CD4-positive, alpha-beta T cell treated with Interferon gamma for 1 hour (primary cell): ENCODE measurements around the gene CLTCL1.
"Not testable (repeated sequence)": the region's sequence is repeated elsewhere in the genome, so short reads cannot be mapped to it uniquely, and the experiment has no call there.

Experiments used
- DNase-seq: peaks from one replicate; pipeline ENCODE4 v3.0.0-alpha.2; 2020

Gene CLTCL1

GRCh38 chr22:19174106-19175025, 117.2 kb downstream of the CLTCL1 start:
- DNase-seq = peak; percentile 41

DNA sequence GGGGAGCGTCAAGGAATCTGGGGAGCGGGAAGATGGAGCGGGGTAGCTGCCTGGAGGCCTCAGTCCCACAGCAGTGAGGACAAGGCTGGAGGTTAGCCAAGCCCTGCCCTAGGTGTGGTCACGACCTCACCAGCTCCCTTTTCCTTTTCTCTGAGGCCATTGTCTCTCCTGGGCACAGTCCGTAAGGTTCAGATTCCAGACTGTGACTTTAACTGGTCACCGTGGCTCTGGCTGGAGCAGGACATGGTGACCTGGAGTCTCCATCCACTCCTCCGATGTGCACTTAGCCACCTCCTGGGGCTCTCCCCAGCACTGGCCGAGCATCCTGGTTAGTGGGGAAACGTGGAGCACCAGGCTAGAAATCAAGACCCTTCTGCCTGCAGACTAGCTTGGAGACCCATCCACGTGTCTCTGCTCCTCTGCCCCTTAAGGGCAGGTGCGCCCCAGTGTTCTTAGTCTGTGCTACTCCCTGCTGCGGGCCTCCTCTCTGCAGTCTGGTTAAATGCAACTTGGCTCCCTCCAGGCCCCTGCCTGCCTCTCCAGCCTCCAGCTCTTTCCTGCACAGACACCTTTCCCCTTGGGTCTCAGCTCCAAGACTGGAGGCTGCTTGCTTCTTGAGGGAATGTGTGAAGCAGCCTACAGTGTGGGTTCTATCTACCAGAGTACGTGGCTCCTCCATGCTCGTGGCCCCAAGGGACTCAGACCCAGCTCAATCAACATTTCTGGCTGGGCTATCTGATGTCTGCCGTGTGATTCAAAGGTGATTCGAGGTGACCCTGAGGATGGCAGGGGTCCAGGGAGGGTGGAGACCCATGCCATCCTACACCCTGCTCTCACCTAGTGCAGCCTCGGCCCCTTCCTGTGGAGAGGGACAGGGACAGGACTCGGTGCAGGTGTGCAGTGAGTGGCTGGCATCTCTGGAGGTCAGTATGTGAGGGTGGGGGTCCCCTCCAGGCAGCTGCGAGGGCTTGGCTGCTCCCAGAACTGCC, 118.2 kb downstream of the CLTCL1 start:
- no peak for DNase-seq

GRCh38 chr22:19172213-19173046, 119.1 kb downstream of the CLTCL1 start:
- no peak for DNase-seq

GRCh38 chr22:19169947-19170318, 121.6 kb downstream of the CLTCL1 start:
- DNase-seq = no peak

GRCh38 chr22:19169002-19169946, 122.2 kb downstream of the CLTCL1 start:
- no peak for DNase-seq

GRCh38 chr22:19168088-19168890, 123.2 kb downstream of the CLTCL1 start:
- no peak for DNase-seq

DNA sequence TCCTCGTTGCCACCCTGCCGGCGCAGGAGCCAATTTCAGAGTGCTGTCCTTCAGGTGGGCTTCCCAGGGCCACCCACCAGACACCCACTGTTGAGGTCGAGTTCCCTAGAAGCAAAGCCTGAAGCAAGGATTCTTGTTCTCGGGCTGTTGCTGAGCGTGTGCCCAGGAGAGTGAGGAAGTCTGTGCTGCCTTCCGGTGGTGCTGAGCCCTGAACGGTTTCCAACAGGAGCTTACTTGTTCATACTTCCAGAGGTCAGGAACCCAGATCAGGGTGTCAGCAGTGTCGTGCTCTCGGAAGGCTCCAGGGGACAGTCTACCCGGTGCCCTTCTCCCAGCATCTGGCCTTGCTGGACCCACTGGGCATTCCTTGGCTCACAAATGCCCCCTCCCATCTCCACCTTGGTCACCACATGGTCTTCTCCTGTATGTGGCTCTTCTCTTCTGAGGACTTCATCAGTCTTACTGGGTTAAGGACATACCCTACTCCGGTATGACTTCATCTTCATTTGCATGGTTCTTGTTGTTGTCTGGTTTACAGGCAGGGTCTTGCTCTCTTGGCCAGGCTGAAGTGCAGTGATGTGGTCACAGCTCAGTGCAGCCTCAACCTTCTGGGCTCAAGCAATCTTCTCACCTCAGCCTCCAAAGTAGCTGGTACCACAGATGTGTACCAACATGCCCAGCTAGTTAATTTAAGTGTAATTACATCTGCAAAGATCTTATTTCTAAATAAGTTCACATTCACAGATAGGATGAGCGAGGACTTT, 124.2 kb downstream of the CLTCL1 start:
- no peak for DNase-seq

DNA sequence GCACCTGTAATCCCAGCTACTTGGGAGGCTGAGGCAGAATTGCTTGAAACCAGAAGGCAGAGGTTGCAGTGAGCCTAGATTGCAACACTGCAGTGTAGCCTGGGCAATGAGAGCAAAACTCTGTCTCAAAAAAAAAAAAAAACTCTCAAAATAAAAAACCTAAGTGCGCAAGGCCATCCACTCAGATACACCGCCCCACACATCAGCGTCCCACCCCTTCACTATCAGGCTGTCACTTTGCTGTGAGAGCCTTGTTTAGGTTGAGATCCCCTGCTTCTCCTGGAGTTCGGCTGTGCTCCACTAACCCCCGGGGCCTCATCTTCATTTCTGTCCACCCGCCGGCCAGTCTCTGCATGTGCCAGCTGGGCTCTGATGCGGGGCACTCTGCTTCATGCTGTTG, 125.1 kb downstream of the CLTCL1 start:
- no peak for DNase-seq

DNA sequence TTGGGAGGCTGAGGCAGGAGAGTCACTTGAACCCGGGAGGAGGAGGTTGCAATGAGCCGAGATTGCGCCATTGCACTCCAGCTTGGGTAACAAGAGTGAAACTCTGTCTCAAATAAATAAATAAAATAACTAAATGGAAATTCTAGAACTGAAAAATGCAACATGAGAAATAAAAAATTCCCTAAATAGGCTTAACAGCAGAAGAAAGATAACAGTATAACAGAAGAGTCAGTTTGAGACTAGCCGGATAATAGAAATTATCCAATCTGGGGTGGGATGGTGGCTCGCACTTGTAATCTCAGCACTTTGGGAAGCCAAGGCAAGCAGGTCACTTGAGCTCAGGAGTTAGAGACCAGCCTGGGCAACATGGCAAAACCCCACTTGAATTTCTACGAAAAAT, 127.1 kb downstream of the CLTCL1 start:
- no peak for DNase-seq

DNA sequence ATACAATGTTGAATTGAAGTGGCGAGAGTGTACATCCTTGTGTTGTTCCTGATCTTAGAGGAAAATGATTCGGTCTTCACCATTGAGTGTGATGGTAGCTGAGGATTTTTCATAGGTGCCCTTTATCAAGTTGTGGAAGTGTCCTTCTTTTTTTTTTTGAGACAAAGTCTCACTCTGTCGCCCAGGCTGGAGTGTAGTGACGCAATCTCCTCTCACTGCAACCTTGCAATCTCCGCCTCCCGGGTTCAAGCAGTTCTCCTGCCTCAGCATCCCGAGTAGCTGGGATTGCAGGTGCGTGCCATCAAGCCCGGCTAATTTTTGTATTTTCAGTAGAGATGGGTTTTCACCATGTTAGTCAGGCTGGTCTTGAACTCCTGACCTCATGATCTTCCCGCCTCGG, 132.9 kb downstream of the CLTCL1 start:
- DNase-seq = not testable (repeated sequence)

DNA sequence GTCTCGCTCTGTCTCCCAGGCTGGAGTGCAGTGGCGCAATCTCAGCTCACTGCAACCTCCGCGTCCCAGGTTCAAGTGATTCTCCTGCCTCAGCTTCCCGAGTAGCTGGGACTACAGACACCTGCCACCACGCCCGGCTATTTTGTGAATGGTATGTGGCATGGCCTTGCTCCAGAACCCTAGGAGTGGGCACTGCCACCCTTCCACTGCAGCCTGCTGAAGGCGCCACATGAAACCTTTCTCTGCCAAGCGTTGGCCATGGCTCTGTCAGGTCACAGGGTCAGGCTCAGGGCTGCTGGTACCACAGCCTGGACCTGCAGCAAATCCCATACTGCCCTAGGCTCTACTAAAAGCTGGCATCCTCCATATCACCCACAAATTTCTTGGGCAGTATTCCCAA, 135.4 kb downstream of the CLTCL1 start:
- not testable (repeated sequence) for DNase-seq

DNA sequence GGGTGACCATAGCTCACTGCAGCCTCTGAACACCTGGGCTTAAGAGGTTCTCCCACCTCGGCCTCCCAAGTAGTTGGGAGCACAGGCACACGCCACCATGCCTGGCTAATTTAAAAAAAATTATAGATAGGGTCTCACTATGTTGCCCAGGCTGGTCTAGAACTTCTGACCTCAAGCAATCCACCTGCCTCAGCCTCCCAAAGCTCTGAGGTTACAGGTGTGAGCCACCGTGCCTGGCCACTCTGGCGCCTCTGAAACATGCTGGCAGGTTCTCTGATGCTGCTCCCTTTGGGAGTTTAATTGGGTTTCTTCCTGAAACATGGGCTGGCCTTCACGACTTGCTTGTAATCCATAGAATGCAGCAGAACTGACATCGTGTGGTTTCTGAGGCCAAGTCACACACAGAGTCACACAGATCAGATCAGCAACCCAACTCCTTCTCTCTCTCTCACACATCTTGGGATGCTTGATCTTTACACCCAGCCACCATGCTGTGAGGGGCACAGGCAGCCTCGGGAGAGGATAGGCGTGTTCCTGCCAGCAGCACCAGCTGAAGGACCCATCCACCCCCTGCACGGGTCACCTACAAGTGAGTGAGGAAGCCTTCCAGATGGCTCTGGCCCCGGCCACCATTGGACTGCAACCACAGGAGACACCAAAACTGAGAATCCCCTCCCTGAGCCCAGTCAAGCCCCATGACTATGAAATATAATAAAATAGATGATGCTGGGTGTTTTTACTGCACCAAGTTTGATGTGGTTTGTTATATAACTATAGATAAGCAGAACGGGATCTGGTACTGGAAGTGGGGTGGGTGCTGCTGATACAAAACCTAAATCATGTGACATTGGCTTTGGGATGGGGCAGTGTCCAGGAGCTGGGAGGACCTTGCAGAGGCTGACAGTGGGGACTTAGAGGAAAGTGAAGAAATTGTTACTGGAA, 138.3 kb downstream of the CLTCL1 start:
- DNase-seq = no peak

- no peak for DNase-seq
Measured at GRCh38 chr22:19151329-19152191, 140.0 kb downstream of the CLTCL1 start.

DNA sequence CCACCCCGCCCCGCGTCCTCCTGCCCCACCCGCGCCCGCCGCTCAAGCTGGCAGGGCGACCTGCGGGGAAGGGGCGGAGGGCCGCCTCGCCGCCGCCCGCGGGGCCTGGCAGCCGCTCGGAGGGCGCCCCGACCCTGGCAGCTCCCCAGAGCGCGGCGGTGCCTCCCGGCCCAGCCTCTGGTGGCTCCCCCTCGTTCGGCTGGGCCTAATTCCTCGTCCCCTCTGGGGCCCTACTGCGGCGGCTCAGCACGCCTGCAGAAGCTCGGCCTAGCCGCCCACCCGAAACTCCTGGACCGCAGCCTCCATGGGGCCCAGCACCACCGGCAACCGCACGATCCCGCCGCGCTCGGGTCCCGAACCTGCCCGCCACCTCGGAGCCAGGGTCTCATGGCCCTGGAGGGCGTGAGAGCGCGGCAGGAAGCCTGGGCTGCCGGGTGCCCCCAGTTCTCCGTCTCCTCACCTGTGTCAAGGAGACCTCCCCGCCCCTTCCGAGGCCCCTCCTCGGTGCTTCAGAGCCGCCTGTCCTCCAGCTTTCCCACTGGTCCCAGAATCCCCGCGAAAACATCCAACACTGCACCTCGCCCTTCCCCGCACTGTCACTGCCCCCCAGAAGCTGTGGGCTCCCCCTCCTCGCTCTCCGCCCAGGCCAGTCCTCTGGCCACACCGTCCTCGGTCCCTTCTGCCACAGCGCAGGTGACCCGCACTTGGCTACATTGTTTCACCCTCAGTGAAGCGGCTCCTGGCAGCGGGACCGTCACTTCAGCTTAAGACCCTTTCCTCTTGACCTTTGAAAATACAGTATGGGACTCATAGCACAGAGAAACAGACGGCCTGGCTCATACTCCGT, 140.8 kb downstream of the CLTCL1 start:
- DNase-seq = no peak

- DNase-seq = no peak
Measured at GRCh38 chr22:19149991-19150390, 141.5 kb downstream of the CLTCL1 start, which contains the start of gene GSC2. TSS of gene GSC2 (minus strand) at chr22:19150292. CDS start at chr22:19150283, 9 bp downstream.
